Tibial nerve (tissue), 4 donors: ENCODE measurements around the gene C7orf33. TPM values are rescaled to one million over a fixed set of nuclear protein-coding genes. Genes with fewer than 3 reads are reported as not detected.

Experiments used
- DNase-seq, 2 donors: peaks; one replicate each; pipeline ENCODE4 v3.0.0-alpha.2; 2019; ENCODE audit warnings: low spot score in 2 of 2
- H3K27ac ChIP-seq, 4 donors: fragments of 200-600 bp; sonication (generic) in 3 of 4; one replicate each; pipeline ENCODE4 v1.5.1; 2017 to 2019; ENCODE audit warnings: mild to moderate bottlenecking in 1 of 4
- H3K27me3 ChIP-seq, 2 donors: fragments of 200-600 bp; sonication (generic) in 1 of 2; one replicate each; pipeline versions ENCODE4 v1.5.1 to v1.6.0; 2017 to 2019
- H3K36me3 ChIP-seq, 3 donors: fragments of 200-600 bp; sonication (generic); one replicate each; pipeline ENCODE4 v1.5.1; 2018 to 2019
- H3K4me1 ChIP-seq, 4 donors: fragments of 200-600 bp; sonication (generic) in 3 of 4; one replicate each; pipeline ENCODE4 v1.5.1; 2017 to 2019
- H3K4me3 ChIP-seq, 4 donors: fragments of 200-600 bp; sonication (generic) in 3 of 4; one replicate each; pipeline ENCODE4 v1.5.1; 2017 to 2019; ENCODE audit warnings: mild to moderate bottlenecking in 1 of 4, moderate library complexity in 1 of 4
- H3K9me3 ChIP-seq, 4 donors: fragments of 200-600 bp; sonication (generic) in 3 of 4; one replicate each; pipeline ENCODE4 v1.5.1; 2017 to 2019
- EP300 ChIP-seq, 2 donors: sonication (generic); formaldehyde crosslinking; IDR thresholded peaks; one replicate each; pipeline ENCODE4 v1.6.1; 2017; ENCODE audit warnings: antibody characterized with exemption in 2 of 2, mild to moderate bottlenecking in 1 of 2
- POLR2A ChIP-seq, 2 donors: fragments of 450-650 bp; IDR thresholded peaks; one replicate each; pipeline ENCODE4 v1.6.1; 2017; ENCODE audit warnings: antibody characterized with exemption in 2 of 2, mild to moderate bottlenecking in 2 of 2, moderate library complexity in 2 of 2
- WGBS, 2 donors: methylation state at CpG; one replicate each; pipeline ENCODE4 v1.1.5; 2018; 5-methylcytosine and 5-hydroxymethylcytosine counted together
- total RNA-seq, 4 donors: library from RNA; depleted of rRNA; stranded (reverse); fragments of >200 nt; gene quantifications; one replicate each; pipeline ENCODE4 v1.1.0, GENCODE V29; 2016
- TF ChIP-seq, protein P1 (sequence below), 5 experiments: fragments of 200-600 bp in 3 of 5; fragments of 450-650 bp in 2 of 5; sonication (generic) in 3 of 5; IDR thresholded peaks; one replicate each; pipeline ENCODE4 v1.5.1; 2016 to 2019; ENCODE audit warnings: antibody characterized with exemption in 5 of 5, mild to moderate bottlenecking in 3 of 5, moderate library complexity in 2 of 5

The C7orf33 gene
- total RNA-seq, 4 donors from 2014 or later = not detected

- no peak for DNase-seq
- 83 to 84% methylated on average over 3 of the region's 3 CpGs for WGBS, 2 donors
- no peaks in the 10 kb centered on the region for H3K27me3 ChIP-seq
- no peak overlapping the region for H3K27ac ChIP-seq
- TF ChIP-seq EP300 (IDR thresholded peaks at IDR 0.05) = no peak
- no peak for TF ChIP-seq POLR2A (IDR thresholded peaks at IDR 0.05)
- TF ChIP-seq, protein P1, sequence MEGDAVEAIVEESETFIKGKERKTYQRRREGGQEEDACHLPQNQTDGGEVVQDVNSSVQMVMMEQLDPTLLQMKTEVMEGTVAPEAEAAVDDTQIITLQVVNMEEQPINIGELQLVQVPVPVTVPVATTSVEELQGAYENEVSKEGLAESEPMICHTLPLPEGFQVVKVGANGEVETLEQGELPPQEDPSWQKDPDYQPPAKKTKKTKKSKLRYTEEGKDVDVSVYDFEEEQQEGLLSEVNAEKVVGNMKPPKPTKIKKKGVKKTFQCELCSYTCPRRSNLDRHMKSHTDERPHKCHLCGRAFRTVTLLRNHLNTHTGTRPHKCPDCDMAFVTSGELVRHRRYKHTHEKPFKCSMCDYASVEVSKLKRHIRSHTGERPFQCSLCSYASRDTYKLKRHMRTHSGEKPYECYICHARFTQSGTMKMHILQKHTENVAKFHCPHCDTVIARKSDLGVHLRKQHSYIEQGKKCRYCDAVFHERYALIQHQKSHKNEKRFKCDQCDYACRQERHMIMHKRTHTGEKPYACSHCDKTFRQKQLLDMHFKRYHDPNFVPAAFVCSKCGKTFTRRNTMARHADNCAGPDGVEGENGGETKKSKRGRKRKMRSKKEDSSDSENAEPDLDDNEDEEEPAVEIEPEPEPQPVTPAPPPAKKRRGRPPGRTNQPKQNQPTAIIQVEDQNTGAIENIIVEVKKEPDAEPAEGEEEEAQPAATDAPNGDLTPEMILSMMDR (IDR thresholded peaks at IDR 0.05) = no peak
- H3K9me3 ChIP-seq = no peaks in the 10 kb centered on the region
- no peak overlapping the region for H3K4me3 ChIP-seq
- H3K4me1 ChIP-seq = peaks cover 0 to 19% (median 2%) of the 10 kb centered on the region in 4 donors
- no peaks in the 10 kb centered on the region for H3K36me3 ChIP-seq
Measured at GRCh38 chr7:148625342-148625741, 34.8 kb downstream of the C7orf33 start.

GRCh38 chr7:148626828-148627227 is 36.3 kb downstream of the C7orf33 start:
- DNase-seq = no peak
- peaks cover 0 to 19% (median 2%) of the 10 kb centered on the region in 4 donors for H3K4me1 ChIP-seq
- H3K9me3 ChIP-seq = no peaks in the 10 kb centered on the region
- TF ChIP-seq, protein P1 (IDR thresholded peaks at IDR 0.05) = no peak
- TF ChIP-seq EP300 (IDR thresholded peaks at IDR 0.05) (no peak), POLR2A (IDR thresholded peaks at IDR 0.05) (no peak)
- H3K4me3 ChIP-seq = no peak overlapping the region
- WGBS, 2 donors = 83 to 91% methylated on average over 3 of the region's 3 CpGs
- no peaks in the 10 kb centered on the region for H3K36me3 ChIP-seq
- H3K27ac ChIP-seq = no peak overlapping the region
- H3K27me3 ChIP-seq = no peaks in the 10 kb centered on the region

GRCh38 chr7:148628011-148628410 is 37.4 kb downstream of the C7orf33 start:
- no peaks in the 10 kb centered on the region for H3K27me3 ChIP-seq
- TF ChIP-seq EP300 (IDR thresholded peaks at IDR 0.05) (no peak), POLR2A (IDR thresholded peaks at IDR 0.05) (no peak)
- TF ChIP-seq, protein P1 (IDR thresholded peaks at IDR 0.05) = no peak
- WGBS, 2 donors = 92% methylated on average over 7 of the region's 7 CpGs

GRCh38 chr7:148630078-148630477 is 39.5 kb downstream of the C7orf33 start:
- WGBS, 2 donors = 79 to 86% methylated on average over 6 of the region's 6 CpGs
- DNase-seq = no peak
- TF ChIP-seq EP300 (IDR thresholded peaks at IDR 0.05) (no peak), POLR2A (IDR thresholded peaks at IDR 0.05) (no peak)
- TF ChIP-seq, protein P1 (IDR thresholded peaks at IDR 0.05) = no peak
- Histone ChIP-seq H3K27me3 (no peaks in the 10 kb centered on the region), H3K4me1 (peaks cover 0 to under 1% (median 0%) of the 10 kb centered on the region in 4 donors), H3K36me3 (no peaks in the 10 kb centered on the region), H3K9me3 (no peaks in the 10 kb centered on the region), H3K4me3 (no peak overlapping the region), H3K27ac (no peak overlapping the region)

More at GRCh38 chr7:148628011-148628410, 37.4 kb downstream of the C7orf33 start:
- DNase-seq = no peak
- H3K36me3 ChIP-seq = no peaks in the 10 kb centered on the region
- no peaks in the 10 kb centered on the region for H3K9me3 ChIP-seq
- peaks cover 0 to 19% (median 2%) of the 10 kb centered on the region in 4 donors for H3K4me1 ChIP-seq
- H3K27ac ChIP-seq = no peak overlapping the region
- H3K4me3 ChIP-seq = no peak overlapping the region

- DNase-seq = no peak
- TF ChIP-seq, protein P1 (IDR thresholded peaks at IDR 0.05) = no peak
- TF ChIP-seq EP300 (IDR thresholded peaks at IDR 0.05) (no peak), POLR2A (IDR thresholded peaks at IDR 0.05) (no peak)
- WGBS, 2 donors = 88 to 90% methylated on average over 6 of the region's 6 CpGs
- Histone ChIP-seq H3K27ac (no peak overlapping the region), H3K36me3 (no peaks in the 10 kb centered on the region), H3K4me3 (no peak overlapping the region), H3K9me3 (no peaks in the 10 kb centered on the region), H3K4me1 (no peaks in the 10 kb centered on the region), H3K27me3 (no peaks in the 10 kb centered on the region)
Measured at GRCh38 chr7:148633761-148634160, 43.2 kb downstream of the C7orf33 start.
